ENCODE data around the gene CCNG2.
"Not testable (repeated sequence)": the region's sequence is repeated elsewhere in the genome, so short reads cannot be mapped to it uniquely, and the experiment has no call there.

CCNG2 gene, protein sequence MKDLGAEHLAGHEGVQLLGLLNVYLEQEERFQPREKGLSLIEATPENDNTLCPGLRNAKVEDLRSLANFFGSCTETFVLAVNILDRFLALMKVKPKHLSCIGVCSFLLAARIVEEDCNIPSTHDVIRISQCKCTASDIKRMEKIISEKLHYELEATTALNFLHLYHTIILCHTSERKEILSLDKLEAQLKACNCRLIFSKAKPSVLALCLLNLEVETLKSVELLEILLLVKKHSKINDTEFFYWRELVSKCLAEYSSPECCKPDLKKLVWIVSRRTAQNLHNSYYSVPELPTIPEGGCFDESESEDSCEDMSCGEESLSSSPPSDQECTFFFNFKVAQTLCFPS

DNA sequence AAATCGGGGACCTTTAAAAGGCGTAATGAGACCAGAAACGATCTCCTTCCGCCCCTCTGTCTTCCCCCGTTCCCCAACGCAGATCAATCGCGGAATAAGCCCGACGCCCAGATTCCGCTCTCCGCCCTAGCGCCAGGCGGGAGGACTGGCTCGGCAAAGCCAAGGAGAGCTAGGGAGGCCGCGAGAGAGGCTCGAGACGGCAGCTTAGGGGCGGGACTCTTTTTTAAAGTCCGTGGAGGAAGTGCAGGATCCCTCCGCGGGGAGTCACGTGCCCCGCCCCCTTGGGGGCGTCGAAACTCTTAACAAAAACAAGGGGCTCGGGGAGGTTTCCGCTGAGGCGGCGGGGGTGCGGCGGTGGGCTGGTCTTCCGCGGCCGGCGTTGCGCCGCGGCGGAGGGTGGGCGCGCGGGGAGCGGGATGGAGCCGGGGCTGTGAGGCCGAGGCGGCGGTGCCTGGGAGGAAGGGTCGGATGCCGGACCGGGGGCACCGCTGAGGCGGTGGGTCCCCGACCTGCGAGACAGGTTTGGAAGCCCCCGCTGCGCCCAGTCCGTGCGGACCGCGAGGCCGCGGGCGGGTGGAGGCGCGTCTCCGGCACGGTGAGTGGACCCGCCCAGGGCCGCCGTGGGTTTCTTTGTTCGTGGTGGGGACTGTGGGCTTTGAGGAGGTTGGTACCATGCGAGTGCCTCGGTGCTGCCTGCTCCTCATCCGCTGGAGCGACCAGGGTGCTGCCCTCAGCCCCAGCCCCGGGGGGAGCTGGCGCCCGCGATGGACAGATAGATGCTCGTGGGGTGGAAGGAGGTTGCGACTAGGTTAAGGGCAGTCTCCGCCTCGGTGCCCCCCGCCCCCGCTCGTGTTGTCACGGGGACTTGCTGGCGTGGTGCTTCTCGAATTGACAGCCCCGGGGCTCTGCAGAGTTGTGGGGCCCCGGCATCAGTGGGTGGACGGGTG lies at the start of gene CCNG2:
Gene CCNG2, plus strand, starts transcription at position 296 of the 947 bp plus-strand sequence. CDS start 1,326 bp downstream, outside the sequence.
- no peak for DNase-seq (ENCODE audit: low read depth)

DNA sequence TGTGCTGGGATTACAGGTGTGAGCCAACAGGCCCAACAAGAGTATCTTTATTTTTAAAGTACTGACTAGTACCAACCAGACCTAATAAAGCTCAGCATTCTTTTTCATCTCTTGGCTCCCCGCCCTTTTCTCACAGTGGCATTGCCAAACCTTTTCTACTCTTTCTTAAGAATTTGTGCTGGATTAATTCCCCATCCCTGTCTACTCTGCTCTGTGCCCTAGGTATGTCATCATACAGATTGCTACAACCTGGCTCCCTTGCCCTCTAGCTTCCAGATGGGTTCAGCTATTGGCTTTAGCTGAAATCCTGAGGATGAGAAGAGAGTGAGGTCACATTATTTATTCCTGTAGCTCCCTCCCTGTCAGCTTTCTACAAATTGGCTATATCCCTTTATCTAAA lies 46.3 kb upstream of the CCNG2 start:
- no peak for DNase-seq (ENCODE audit: low read depth)

DNA sequence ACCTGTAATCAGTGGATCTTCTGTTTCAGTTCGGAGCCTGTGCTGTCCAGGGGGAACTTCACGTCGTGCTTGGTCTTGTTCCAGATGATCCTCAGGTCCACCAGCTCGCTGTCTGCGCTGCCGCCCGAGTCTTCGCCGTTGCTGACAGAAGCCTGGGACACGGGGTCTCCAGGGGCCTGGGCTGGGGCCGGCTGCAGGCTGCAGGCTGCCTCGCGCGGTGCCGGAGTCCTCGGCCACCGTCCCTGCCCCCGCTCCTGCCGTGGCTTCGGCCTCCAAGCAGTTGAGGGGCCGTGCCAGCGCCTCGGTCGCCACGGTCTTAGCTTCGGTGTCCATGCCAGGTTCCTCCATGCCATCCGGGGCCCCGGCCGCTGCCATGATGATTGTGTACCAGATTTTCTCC lies 43.9 kb upstream of the CCNG2 start:
- no peak for DNase-seq (ENCODE audit: low read depth)

DNA sequence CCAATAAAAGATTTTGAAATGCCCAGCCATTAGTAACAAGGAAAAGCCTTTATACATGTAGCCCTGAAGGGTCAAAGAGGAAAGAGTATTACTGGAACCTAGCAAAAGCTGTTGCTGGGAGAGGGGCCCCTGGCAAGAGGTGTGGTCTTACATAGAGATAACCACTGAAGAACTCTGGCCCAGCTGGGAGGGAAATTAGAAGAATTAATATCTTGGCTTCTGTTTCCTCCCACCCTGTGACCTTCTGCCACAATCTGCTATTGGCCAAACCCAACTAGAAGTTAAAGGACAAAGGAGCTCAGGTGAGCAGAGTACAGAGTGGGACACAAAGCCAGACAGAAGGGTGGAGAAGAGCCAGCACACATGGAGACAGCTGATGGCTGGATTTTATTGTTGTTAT lies 39.3 kb upstream of the CCNG2 start:
- DNase-seq (ENCODE audit: low read depth), result no peak

DNA sequence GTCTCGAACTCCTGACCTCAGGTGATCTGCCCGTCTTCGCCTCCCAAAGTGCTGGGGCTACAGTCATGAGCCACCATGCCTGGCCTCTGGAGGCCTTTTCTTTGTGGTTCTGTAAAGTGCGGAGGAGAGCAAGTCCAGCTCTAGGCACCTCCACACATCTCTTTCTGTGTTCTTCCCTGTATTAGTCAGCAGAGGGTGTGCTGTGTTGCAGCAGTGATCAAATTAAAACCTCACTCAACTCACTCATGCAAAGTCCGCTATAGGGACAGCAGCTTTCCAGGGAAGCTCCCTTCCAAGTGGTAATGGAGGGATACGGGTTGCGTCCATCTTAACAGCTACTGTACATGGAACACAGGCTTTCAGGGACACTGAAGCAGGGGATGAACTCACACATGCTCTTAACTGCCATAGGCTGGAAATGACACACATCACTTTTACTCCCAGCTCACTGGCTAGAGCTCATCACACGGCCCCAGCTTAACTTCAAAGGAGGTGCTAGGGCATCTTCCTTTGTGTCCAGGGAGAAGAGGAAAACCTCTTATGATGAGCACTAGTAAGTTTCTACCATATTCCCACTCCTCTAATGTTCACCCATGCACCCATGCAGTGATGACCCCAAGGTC lies 36.0 kb upstream of the CCNG2 start:
- DNase-seq (ENCODE audit: low read depth), result no peak

DNA sequence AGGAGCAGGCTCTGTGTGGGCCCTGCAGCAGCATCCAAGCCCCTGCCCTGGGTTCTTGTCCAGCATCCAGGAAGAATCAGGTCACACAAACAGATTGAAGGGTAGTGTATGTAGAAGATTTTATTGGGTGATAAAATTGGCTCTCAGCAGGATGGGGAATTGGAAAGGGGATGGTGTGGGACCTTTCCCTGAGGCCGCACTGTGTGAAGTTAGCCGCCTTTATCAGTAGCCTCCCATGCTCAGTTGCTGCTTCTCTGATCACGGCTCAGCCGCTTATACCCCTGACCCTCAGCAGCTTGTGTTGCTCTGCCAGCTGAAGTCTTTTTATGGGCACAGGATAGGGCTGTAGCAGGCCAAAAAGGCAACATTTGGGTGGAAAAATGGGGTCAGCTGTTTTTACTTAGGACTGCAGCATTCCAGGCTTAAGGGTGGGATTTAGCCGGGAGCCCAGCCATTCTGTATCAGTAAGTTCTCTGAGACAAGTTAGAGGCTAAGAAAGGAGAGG lies 35.2 kb upstream of the CCNG2 start:
- no peak for DNase-seq (ENCODE audit: low read depth)

DNA sequence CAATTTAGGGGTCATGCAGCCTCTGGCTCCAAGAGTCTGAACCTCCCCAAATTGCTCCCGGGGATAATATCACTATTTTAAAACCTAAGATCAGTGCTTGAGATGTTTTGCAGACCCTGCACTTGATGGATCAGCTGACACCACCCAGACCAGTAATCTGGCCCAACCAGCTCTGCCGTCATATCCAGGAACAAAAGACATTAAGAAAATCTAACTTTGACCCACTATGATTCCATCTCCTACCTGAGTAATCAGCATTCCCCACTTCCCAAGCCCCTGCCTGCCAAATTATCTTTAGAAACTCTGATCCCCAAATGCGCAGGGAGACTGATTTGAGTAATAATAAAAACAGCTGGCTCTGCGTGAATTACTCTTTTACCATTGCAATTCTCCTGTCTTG lies 34.4 kb upstream of the CCNG2 start:
- no peak for DNase-seq (ENCODE audit: low read depth)

DNA sequence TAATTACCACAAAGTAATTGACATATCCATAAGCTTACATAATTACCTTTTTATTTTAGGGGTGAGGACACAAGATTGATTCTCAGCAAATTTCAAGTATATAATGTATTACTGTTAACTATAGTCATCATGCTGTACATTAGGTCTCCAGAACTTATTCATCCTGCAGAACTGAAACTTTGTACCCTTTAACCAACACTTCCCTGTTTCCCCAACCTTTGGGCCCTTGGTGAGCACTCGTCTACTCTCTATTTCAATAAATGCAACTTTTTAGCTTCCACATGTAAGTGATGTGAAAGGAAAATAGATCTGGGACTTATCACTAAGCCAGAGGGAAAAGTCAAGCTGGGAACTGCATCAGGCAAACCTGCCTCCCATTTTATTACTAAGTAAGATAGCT lies 33.6 kb upstream of the CCNG2 start:
- DNase-seq (ENCODE audit: low read depth), result no peak

DNA sequence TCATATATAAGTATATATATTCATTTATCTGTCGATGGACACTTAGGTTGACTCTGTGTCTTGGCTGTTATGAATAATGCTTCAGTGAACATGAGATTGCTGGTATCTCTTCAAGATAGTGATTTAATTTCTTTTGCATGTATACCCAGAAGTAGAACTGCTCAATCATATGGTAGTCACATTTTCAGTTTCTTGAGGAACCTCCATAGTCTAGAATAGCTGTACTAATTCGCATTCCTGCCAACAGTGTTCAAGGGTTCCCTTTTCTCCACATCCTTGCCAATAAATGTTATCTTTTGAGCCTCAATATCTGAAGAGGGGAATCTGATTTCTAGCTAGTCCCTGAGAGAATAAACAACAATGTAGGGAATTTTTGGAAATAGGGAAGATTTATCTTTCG lies 32.4 kb upstream of the CCNG2 start:
- no peak for DNase-seq (ENCODE audit: low read depth)

DNA sequence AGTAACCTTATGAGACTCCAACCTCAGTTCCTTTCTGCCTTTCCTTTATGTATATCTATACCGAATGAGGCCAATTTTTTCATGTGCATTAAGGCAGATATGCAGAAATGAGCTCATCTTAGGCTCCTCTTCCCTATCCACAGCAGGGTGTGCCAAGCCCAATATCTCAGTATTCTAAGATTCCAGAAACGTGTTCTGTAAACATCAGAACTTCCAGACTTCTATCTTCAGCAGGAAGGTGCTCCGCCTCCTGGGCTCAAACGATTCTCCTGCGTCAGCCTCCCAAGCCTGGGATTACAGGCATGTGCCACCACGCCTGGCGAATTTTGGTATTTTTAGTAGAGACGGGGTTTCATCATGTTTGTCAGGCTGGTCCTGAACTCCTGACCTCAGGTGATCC lies 31.0 kb upstream of the CCNG2 start:
- no peak for DNase-seq (ENCODE audit: low read depth)

DNA sequence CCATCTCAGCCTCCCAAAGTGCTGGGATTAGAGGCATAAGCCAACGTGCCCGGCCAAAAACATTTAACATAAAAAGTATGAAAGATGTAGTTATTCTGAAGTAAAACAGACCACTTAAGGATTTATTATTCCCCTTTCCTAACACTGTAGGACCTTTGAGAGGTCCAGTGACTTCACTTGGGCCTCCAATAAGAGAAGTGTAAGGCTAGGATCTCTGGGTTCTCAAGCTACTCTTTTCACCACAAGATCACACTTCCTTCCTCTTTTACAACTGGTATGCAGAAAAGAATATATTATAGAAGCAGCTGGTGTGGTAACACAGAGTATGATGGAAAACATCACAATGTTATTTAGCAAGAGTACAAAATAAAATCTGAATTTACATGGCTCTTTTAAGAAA lies 30.2 kb upstream of the CCNG2 start:
- no peak for DNase-seq (ENCODE audit: low read depth)

DNA sequence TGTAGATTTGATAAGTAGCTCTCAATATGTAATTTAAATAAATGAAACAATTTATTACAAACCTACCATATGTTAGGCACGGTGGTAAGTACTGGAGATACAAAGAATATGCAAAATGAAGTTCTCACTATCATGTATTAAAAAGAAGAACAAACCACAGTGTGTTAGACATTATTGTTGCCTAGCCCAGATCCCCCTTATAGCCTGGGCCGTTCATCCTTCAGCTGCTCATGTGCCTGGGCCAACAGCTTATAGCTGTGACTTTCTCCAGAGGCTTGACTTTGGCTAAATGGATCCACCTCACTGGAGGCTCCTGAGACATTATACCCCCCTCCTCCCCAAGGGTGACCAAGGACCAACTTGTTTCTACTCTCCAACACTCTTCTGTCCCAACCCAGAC lies 29.8 kb upstream of the CCNG2 start:
- DNase-seq (ENCODE audit: low read depth), result no peak

DNA sequence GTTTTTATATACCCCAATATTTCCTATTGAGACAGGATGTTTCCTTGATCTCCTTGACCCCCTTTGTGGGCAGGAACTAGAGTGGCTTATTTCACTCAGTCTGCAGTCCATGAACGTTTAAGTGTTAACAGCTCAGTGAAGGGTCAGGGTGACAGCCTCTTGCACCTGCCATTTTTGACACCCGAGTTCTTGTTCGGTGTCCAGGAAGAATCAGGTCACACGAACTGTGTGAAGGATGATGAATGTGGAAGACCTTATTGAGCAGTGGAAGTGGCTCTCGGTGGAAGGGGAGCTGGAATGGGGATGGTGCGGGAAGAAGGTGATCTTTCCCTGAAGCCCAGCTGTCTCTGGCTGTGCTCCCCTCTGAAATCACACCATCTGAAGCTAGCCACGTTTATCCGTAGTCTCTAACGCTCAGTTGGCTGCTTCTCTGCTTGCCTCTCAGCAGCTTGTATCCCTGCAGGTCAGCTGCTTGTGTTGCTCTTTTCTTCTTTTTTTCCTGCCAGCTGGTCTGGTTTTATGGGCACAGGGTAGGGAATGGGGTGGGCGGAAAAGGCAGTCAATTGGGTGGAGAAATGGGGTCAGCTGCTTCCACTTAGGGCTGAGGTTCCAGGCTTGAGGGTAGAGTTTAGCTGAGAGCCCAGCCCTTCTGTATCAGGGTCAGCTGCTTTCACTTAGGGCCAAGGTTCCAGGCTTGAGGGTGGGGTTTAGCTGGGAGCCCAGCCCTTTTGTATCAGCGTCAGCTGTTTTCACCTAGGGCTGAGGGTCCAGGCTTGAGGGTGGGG lies 29.0 kb upstream of the CCNG2 start:
- no peak for DNase-seq (ENCODE audit: low read depth)

DNA sequence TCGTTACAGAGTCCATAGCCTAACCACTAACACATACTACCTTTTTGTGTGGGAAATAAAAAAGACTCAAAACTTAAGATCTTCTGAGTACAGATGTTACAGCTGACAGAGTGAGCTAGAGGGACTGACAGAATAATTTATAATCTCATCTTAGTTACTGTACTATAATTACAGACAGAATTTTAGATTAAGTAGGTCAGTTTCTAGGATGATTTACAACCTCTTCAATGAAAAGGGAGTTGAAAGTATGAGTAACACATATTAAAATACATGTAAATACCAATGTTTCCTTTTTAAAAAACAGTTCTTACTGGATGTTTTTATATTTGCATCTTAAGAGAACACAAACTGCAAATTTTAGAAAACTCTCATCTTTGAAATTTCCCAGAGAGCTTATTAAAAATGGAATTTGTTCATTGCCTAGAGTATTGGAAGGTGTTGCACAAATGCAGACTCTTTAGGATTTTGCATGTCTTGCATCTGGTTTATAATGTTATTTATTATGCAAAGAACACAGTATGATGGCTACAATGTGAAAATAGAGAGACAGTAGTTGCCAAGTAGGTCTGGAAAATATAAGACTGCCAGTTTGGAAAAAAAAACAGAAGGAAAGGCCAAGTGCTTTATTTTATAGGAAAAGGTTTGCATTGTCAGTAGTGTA lies 24.2 kb upstream of the CCNG2 start:
- no peak for DNase-seq (ENCODE audit: low read depth)

DNA sequence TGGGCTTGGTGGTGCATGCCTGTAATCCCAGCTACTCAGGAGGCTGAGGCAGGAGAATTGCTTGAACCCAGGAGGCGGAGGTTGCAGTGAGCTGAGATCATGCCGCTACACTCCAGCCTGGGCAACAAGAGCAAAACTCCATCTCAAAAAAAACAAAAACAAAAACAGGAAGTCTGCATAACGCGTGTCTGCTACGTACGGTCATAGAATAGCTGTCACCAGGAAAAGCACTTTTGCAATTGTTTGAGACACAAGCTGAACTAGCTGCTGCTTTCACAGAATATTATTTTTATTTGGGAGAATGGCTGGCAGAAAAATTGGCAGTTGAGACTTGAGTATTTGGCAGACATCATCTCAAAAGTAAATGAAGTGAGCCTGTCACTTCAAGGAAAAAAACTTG lies 19.6 kb upstream of the CCNG2 start:
- not testable (repeated sequence) for DNase-seq (ENCODE audit: low read depth)

DNA sequence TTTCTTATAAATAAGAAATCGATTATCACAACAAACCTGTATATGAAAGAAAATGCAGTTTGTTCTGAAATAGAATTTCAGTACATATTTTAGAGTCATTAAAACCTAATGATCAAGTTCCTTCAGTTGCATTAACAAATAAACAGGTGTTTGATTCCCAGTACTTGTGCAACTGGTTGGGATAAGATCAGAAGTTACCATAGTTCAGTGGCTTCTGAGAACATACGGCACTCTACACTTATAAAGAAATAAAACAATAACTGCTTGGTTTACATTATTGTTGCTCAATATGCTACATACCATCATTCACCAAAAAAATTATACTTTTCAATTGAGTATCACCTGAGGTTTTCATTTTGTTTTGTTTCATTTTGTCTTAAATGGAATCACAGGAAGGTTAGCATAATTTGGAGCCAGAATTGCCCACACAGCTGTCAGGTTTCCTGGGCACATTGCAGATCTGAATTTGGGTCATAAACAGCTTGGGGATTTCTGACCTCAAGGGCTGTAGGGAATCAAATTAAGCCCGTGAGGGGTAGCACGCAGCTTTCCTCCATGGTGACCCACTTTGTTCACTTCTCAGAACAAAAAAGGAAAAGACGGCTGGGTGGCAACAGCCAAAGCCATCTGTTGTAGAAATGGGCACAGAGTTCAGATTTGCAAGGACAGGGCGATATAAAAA lies 14.9 kb upstream of the CCNG2 start:
- no peak for DNase-seq (ENCODE audit: low read depth)

DNA sequence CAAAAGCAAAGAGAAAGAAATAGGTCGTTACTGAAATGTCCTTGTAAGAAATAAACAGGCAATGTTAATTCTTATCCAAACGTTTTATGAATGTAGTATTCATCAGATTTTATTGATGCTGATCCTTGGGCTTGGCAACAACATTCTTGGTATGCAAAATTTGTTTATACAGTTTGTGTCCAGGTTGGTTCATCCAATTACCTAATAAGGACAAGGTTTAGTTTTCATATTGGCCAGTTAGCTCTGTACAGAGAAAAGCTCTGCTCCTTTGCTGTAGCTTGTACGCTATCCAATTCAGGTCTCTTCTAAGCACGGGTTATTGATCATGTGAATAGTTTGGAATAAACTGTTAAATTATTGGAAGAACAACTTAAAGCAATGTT lies 14.4 kb upstream of the CCNG2 start:
- DNase-seq (ENCODE audit: low read depth), result no peak

DNA sequence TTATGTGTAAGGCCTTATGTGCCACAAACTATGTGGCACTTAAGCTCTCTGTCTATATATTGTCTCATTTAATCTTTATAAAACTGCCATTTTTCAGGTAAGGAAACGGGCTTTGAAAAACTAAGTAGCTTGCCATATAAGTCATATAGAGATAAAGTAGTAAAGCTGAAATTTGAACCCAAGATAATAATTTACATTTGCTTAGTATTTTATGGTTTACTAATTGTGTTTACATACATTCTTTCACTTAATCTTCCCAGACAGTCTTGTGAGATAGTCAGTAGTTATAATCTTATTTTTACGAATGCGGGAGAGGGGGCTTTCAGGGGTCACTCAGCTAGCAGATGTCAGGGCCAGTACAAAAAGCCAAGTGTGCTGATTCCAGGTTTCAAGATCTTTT lies 13.9 kb upstream of the CCNG2 start:
- no peak for DNase-seq (ENCODE audit: low read depth)

DNA sequence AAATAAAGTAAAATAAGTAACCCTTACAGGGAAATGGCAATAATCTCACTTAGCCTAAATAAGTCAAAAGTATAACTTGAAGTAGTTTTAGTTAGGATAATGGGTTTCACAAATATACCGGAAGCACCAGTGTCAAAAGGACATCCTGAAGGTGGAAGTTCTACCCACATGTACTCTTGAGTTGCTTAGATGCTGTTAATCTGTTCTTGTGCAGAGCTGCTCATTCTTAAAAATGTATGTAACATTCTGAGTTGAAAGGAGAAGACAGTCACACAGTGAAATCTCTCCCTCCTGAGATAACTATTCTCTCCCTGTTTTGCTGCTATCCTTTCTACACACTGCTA lies 11.2 kb upstream of the CCNG2 start:
- DNase-seq (ENCODE audit: low read depth), result no peak

DNA sequence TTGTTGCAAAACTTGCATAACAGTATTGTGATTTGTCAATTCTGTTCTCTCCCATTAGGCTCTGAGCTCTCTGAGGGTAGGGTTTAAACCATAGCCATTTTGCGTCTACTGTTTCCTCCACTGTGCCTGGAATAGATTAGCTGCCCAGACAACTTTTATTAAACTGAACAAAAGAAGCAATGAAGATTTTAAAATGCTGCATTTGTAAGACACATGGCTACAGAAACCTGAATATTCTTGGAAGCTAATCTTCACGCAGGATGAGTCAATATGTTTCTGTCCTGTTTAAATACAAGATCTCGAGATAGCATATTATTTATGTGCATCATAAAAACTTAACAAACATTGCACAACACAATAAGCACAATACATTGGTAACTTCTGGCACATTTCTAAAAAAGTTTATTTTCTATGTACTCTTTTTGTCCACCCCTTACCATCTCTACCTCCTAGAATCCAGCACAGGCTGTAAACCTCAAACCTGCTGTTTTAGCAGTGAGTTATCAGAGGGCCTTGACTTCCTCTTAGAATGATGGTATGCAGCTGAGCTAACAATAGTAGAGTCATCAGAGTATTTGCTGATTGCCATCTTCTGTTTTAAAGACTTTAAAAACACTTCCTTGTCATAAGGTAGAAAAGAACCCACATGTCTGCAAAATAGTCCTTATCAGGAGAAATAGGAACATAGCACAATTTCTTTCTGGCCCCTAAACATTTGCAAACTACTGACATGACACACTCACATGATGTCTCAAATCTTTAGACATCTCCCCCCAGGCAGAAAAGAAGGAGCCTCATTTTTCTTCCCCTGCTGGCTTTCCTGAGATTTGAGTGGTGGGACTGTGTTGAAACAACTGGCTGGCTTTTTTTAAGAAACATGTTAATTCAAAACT lies 10.6 kb upstream of the CCNG2 start:
- peak; percentile 11 for DNase-seq (ENCODE audit: low read depth)

Measured in HS-5 (cell line).